Endothelial cell of umbilical vein (primary cell): ENCODE measurements around the gene PDIA5. TPM values are rescaled to one million over a fixed set of nuclear protein-coding genes. Genes with fewer than 3 reads are reported as not detected.

Experiments used
- BruUV-seq: library from RNA; stranded (reverse); fragments of 400-500 nt; replicated peaks from 2 replicates; lab custom pipeline; 2021; lab: Mats Ljungman, UMichigan
- CTCF ChIA-PET: fragments of 300-600, 350-600 bp; sonication (Branson Sonifier 250); formaldehyde crosslinking; loops from one replicate; lab custom pipeline; 2021; ENCODE audit warnings: antibody characterized with exemption, inconsistent platforms; lab: Charles Lee
- POLR2A ChIA-PET: fragments of 300-600, 350-600 bp; sonication (Branson Sonifier 250); formaldehyde crosslinking; loops from one replicate; lab custom pipeline; 2021; ENCODE audit warnings: antibody characterized with exemption, inconsistent platforms; lab: Charles Lee
- DNase-seq: peaks from one replicate; pipeline ENCODE4 v3.0.0-alpha.2; 2011; ENCODE audit warnings: low read depth, low spot score
- FAIRE-seq: peaks from 2 replicates; lab custom pipeline; 2011; peaks lifted over from hg19 to GRCh38; lab: Jason Lieb, UNC
- H2AFZ ChIP-seq: 2 replicates; pipeline ENCODE4 v1.6.0; 2012; ENCODE audit warnings: low read depth, low read length, control low read depth, inconsistent platforms
- H3K27ac ChIP-seq: 2 replicates; pipeline ENCODE4 v1.5.1; 2011; ENCODE audit warnings: low read depth, mild to moderate bottlenecking, control low read depth, low read length, moderate library complexity; ENCODE audit not compliant: insufficient read depth
- H3K27me3 ChIP-seq, 2 experiments: 2 replicates each; pipeline versions ENCODE4 v1.6.0 to v1.6.1; 2011; ENCODE audit warnings: low read length in 2 of 2, mixed read lengths in 1 of 2; ENCODE audit not compliant: control insufficient read depth in 2 of 2, insufficient read depth in 2 of 2
- H3K36me3 ChIP-seq, 2 experiments: 2 replicates in 1 of 2; 3 replicates in 1 of 2; pipeline ENCODE4 v1.5.1; 2011; ENCODE audit warnings: low read length in 2 of 2, mild to moderate bottlenecking in 1 of 2, moderate library complexity in 1 of 2; ENCODE audit not compliant: control insufficient read depth in 2 of 2, insufficient read depth in 2 of 2; ENCODE audit errors: extremely low read depth in 1 of 2
- H3K4me1 ChIP-seq: 3 replicates; pipeline ENCODE4 v1.5.1; 2011; ENCODE audit warnings: mild to moderate bottlenecking, low read length; ENCODE audit not compliant: control insufficient read depth, insufficient read depth; ENCODE audit errors: extremely low read depth
- H3K4me2 ChIP-seq: 2 replicates; pipeline ENCODE4 v1.6.1; 2011; ENCODE audit warnings: low read length, control low read depth, mixed read lengths; ENCODE audit not compliant: insufficient read depth
- H3K4me3 ChIP-seq, 3 experiments: fragments of 200-600 bp in 1 of 3; sonication (generic), shearing (Covaris generic) in 1 of 3; replicated peaks in 1 of 3; 2 replicates each; pipeline ENCODE4 v1.5.1; 2011 to 2016; ENCODE audit warnings: control low read depth in 3 of 3, low read length in 3 of 3, mild to moderate bottlenecking in 2 of 3, inconsistent platforms in 1 of 3, low read depth in 1 of 3, moderate library complexity in 1 of 3; ENCODE audit not compliant: insufficient read depth in 1 of 3
- H3K79me2 ChIP-seq: 2 replicates; pipeline ENCODE4 v1.6.0; 2012; ENCODE audit warnings: low read length, inconsistent platforms; ENCODE audit not compliant: control insufficient read depth, insufficient read depth
- H3K9ac ChIP-seq: replicated peaks from 2 replicates; pipeline ENCODE3; 2011; ENCODE audit warnings: low read length, control low read depth; ENCODE audit not compliant: insufficient read depth; ENCODE audit errors: extremely low read depth
- H3K9me1 ChIP-seq: replicated peaks from 3 replicates; pipeline ENCODE4 v1.6.0; 2011; ENCODE audit warnings: mild to moderate bottlenecking, low read length; ENCODE audit not compliant: control insufficient read depth, insufficient read depth; ENCODE audit errors: extremely low read depth
- H3K9me3 ChIP-seq: replicated peaks from 2 replicates; pipeline ENCODE4 v1.5.1; 2012; ENCODE audit warnings: low read length, inconsistent platforms; ENCODE audit not compliant: control insufficient read depth, insufficient read depth
- H4K20me1 ChIP-seq: replicated peaks from 2 replicates; pipeline ENCODE3; 2011; ENCODE audit warnings: mild to moderate bottlenecking, low read length; ENCODE audit not compliant: control insufficient read depth, insufficient read depth; ENCODE audit errors: extremely low read depth
- EZH2 ChIP-seq: IDR thresholded peaks from 2 replicates; pipeline ENCODE4 v1.6.1; 2012; ENCODE audit warnings: borderline replicate concordance, low read depth, mild to moderate bottlenecking, moderate library complexity, low read length, inconsistent platforms; ENCODE audit not compliant: severe bottlenecking
- FOS ChIP-seq: IDR thresholded peaks from 2 replicates; pipeline ENCODE4 v1.6.1; 2011; ENCODE audit warnings: mild to moderate bottlenecking, low read length, moderate library complexity, borderline replicate concordance; ENCODE audit not compliant: insufficient read depth
- GATA2 ChIP-seq: IDR thresholded peaks from 2 replicates; pipeline ENCODE4 v1.7.0; 2011; ENCODE audit warnings: low read depth, mild to moderate bottlenecking, moderate library complexity, mixed read lengths, low read length; ENCODE audit not compliant: insufficient read length, insufficient read depth
- JUN ChIP-seq: IDR thresholded peaks from 2 replicates; pipeline ENCODE4 v1.6.1; 2011; ENCODE audit warnings: borderline replicate concordance, low read depth; ENCODE audit not compliant: insufficient read length, insufficient read depth
- MYC ChIP-seq: IDR thresholded peaks from one replicate; pipeline ENCODE4 v1.6.1; 2011; ENCODE audit warnings: mild to moderate bottlenecking, low read depth, low read length
- POLR2A ChIP-seq: IDR thresholded peaks from 2 replicates; pipeline ENCODE4 v1.6.1; 2012; ENCODE audit warnings: low read depth, mild to moderate bottlenecking, control low read depth, low read length
- POLR2AphosphoS5 ChIP-seq: IDR thresholded peaks from 2 replicates; pipeline ENCODE4 v1.6.1; 2012; ENCODE audit warnings: low read depth, mild to moderate bottlenecking, control low read depth, low read length, moderate library complexity; ENCODE audit not compliant: insufficient read depth
- dilution Hi-C: fragments of 300-500 bp; cut with MboI; formaldehyde crosslinking; loops from one replicate; pipeline ENCODE4 v1.15.0; 2019; ENCODE audit warnings: low sequenced_read_pairs; ENCODE audit not compliant: extremely low pct_ligation_motif_present
- intact Hi-C: fragments of 100-400 bp; cut with micrococcal nuclease; formaldehyde crosslinking; loops from one replicate; pipeline ENCODE4 v1.10.0; 2022
- polyA plus RNA-seq, 4 experiments: library from polyadenylated mRNA; depleted of rRNA in 3 of 4; stranded (reverse) in 3 of 4; unstranded in 1 of 4; fragments of >200 nt; gene quantifications; 2 replicates each; pipeline versions ENCODE4 v1.2.1 to v1.2.3, GENCODE V29; 2011 to 2012; ENCODE audit warnings: missing spikeins in 1 of 4
- total RNA-seq: library from RNA; stranded (reverse); gene quantifications from 2 replicates; pipeline ENCODE4 v1.2.3, GENCODE V29; 2021
- TF ChIP-seq, protein P1 (sequence below), 2 donors: IDR thresholded peaks; 1 replicate in 1 of 2; 2 replicates in 1 of 2; pipeline ENCODE4 v1.5.1; 2011; ENCODE audit warnings: low read length in 2 of 2, mild to moderate bottlenecking in 2 of 2, moderate library complexity in 2 of 2, control low read depth in 1 of 2, inconsistent platforms in 1 of 2, low read depth in 1 of 2; ENCODE audit not compliant: insufficient read depth in 1 of 2; ENCODE audit errors: extremely low read depth in 1 of 2
- TF ChIP-seq, protein P2 (sequence below): IDR thresholded peaks from 2 replicates; pipeline ENCODE4 v1.6.1; 2011; ENCODE audit not compliant: insufficient read depth, insufficient read length

Gene PDIA5
- total and polyA plus RNA-seq, 2 donors (not counting 3 experiments of a cell fraction or from before 2014, with no cell fraction given) = 55.7 to 85.6 TPM

DNA sequence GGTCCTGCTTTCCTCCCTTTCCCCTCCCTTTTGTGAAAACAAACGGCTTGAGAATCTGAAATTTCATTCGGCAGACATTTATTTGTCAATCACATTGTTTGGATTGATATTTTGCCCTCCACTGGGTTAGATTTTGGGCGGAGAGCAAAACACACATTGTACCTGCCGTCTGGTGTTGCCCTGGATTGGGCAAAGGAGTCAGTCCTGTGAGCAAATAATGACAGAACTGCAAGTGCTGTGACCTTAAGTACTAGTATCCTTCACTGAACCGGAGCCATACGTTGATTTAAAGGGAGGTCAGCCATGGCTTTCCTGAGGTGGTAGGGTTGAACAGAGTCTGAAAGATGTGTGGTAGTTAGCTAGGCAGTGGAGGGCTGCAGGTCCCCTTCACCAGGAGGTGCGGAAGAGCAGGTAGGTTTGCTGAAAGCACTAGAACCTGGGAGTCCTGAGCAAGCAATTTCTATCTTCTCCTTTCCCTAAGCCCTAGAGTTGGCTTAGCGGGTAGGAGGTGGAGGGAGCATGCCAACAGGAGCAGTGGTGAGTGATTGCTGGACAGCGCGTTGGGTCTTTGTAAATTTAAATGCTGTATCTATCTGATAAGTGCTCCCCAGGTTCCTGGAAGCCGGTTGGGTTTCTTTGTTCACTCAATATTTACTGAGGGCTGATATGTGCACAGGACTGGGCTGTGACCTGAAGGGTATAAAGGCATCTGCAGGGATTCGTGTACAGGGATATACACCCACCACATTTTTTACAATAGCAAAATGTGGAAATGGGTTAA, 2.0 kb downstream of the PDIA5 start:
- no TSS peak for BruUV-seq
- Histone ChIP-seq H3K9ac (no peak overlapping the region), H4K20me1 (no peaks in the 10 kb centered on the region), H3K36me3 (no peaks in the 10 kb centered on the region), H3K27me3 (no peaks in the 10 kb centered on the region), H3K9me3 (no peaks in the 10 kb centered on the region), H3K4me3 (peak overlapping the region; percentile 92 to 96 (median 93)), H3K9me1 (no peaks in the 10 kb centered on the region), H3K79me2 (peaks cover 67% of the 10 kb centered on the region), H2AFZ (no peak overlapping the region), H3K4me2 (peak overlapping the region; percentile 96), H3K27ac (no peak overlapping the region), H3K4me1 (peaks cover 19% of the 10 kb centered on the region)
- ChIA-PET CTCF (interaction anchor here (0.6 to 2.6 kb wide), 7 partner anchors 8 to 124 kb away, joined by 3 to 20 read pairs (median 5); no protein-coding TSS in a partner anchor), POLR2A (no interaction called here)
- intact Hi-C loops (loop anchor here (5.0 kb wide), 1 partner anchor 134 kb away; the partner anchor contains the start of gene SEC22A), dilution Hi-C loops (no loop called here)
- TF ChIP-seq, protein P1, sequence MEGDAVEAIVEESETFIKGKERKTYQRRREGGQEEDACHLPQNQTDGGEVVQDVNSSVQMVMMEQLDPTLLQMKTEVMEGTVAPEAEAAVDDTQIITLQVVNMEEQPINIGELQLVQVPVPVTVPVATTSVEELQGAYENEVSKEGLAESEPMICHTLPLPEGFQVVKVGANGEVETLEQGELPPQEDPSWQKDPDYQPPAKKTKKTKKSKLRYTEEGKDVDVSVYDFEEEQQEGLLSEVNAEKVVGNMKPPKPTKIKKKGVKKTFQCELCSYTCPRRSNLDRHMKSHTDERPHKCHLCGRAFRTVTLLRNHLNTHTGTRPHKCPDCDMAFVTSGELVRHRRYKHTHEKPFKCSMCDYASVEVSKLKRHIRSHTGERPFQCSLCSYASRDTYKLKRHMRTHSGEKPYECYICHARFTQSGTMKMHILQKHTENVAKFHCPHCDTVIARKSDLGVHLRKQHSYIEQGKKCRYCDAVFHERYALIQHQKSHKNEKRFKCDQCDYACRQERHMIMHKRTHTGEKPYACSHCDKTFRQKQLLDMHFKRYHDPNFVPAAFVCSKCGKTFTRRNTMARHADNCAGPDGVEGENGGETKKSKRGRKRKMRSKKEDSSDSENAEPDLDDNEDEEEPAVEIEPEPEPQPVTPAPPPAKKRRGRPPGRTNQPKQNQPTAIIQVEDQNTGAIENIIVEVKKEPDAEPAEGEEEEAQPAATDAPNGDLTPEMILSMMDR (IDR thresholded peaks at IDR 0.05; ENCODE audit: extremely low read depth in 1 of 2, insufficient read depth in 1 of 2, low read depth in 1 of 2, low read length in 2 of 2) = no peak
- TF ChIP-seq FOS = no peak
- no peak for TF ChIP-seq POLR2AphosphoS5
- TF ChIP-seq MYC = no peak
- TF ChIP-seq POLR2A = no peak
- TF ChIP-seq, protein P2, sequence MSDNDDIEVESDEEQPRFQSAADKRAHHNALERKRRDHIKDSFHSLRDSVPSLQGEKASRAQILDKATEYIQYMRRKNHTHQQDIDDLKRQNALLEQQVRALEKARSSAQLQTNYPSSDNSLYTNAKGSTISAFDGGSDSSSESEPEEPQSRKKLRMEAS = no peak
- no peak for TF ChIP-seq JUN
- no peak for TF ChIP-seq EZH2
- TF ChIP-seq GATA2 = no peak
- FAIRE-seq = peak; percentile 18
- DNase-seq = no peak
